NT2/D1 (cell line): ENCODE measurements around the gene CNTN3.

Source experiments
- DNase-seq: peaks from one replicate; pipeline ENCODE4 v3.0.0-alpha.2; 2011; ENCODE audit warnings: low read depth, low spot score
- H3K27me3 ChIP-seq: 2 replicates; pipeline ENCODE4 v1.6.0; 2011; ENCODE audit warnings: mild to moderate bottlenecking; ENCODE audit not compliant: insufficient read length, insufficient read depth
- H3K36me3 ChIP-seq: 2 replicates; pipeline ENCODE4 v1.6.1; 2011; ENCODE audit warnings: mild to moderate bottlenecking, low read length, mixed read lengths; ENCODE audit not compliant: insufficient read depth, insufficient read length
- H3K4me1 ChIP-seq: 2 replicates; pipeline ENCODE4 v1.5.1; 2011; ENCODE audit not compliant: insufficient read depth, insufficient read length
- H3K4me3 ChIP-seq: 2 replicates; pipeline ENCODE4 v1.5.1; 2011; ENCODE audit warnings: low read depth; ENCODE audit not compliant: insufficient read length
- H3K9ac ChIP-seq: 2 replicates; pipeline ENCODE4 v1.6.0; 2011; ENCODE audit warnings: low read depth; ENCODE audit not compliant: insufficient read length
- H3K9me3 ChIP-seq: 2 replicates; pipeline ENCODE4 v1.5.1; 2011; ENCODE audit warnings: mild to moderate bottlenecking, low read length; ENCODE audit not compliant: insufficient read depth
- SUZ12 ChIP-seq: IDR thresholded peaks from 2 replicates; pipeline ENCODE4 v1.6.1; 2011; ENCODE audit not compliant: insufficient read length, insufficient read depth; ENCODE audit errors: extremely low read depth
- YY1 ChIP-seq: IDR thresholded peaks from 2 replicates; pipeline ENCODE4 v1.6.1; 2011; ENCODE audit not compliant: insufficient read length, insufficient read depth
- ZNF274 ChIP-seq: IDR thresholded peaks from 2 replicates; pipeline ENCODE4 v1.6.1; 2011; ENCODE audit warnings: mild to moderate bottlenecking, low read depth, low read length

CNTN3 gene

GRCh38 chr3:74613060-74613459 is 1.4 kb downstream of the CNTN3 start:
- DNase-seq, result no peak
- Histone ChIP-seq H3K9ac (no peak overlapping the region), H3K27me3 (peaks cover 53% of the 10 kb centered on the region)

DNA sequence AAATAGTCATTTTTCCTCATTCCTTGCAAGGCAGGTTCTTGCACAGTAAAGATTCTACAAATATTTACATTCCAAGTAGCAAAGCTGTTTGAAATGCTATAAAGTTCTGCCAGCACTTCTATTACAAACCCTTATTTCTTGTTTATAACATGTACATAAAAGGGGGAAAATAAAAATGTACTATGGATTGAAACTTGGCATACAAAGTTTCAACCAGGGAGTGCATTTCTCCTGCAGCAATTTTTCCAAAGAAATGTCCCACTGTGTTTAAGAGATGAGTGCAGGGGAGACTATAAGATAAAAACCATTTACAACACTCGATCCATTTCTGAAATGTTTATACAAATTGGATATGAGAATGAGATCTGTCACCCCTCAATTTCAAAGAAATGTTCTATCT is 3.3 kb downstream of the CNTN3 start:
- Histone ChIP-seq H3K4me3 (no peak overlapping the region), H3K27me3 (peaks cover 47% of the 10 kb centered on the region), H3K9ac (no peak overlapping the region), H3K36me3 (no peaks in the 10 kb centered on the region), H3K9me3 (no peaks in the 10 kb centered on the region), H3K4me1 (no peaks in the 10 kb centered on the region)
- TF ChIP-seq ZNF274 (no peak), YY1 (no peak), SUZ12 (no peak)
- no peak for DNase-seq

More at GRCh38 chr3:74613060-74613459, 1.4 kb downstream of the CNTN3 start:
- no peaks in the 10 kb centered on the region for H3K36me3 ChIP-seq
- H3K4me3 ChIP-seq, result no peak overlapping the region
- H3K9me3 ChIP-seq, result no peaks in the 10 kb centered on the region
- no peaks in the 10 kb centered on the region for H3K4me1 ChIP-seq
- TF ChIP-seq ZNF274 (no peak), YY1 (no peak), SUZ12 (no peak)

DNA sequence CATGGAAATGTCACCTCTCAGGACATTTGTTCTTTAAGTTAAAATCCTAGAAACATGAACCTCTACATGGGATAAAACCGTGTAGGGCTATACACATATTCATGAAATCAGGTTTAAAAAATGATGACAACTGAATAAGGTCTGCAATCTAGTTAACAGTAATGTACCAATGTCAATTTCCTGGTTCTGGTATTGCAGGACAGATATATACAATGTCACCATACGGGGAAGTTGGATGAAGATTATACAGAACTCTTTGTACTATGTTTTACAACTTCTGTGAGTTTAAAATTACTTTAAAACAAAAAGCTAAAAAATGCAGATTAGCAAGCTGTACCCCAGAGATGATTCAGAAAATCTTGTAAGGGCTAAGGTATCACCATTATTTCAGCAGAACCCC is 6.7 kb downstream of the CNTN3 start:
- TF ChIP-seq YY1 (no peak), ZNF274 (no peak), SUZ12 (no peak)
- Histone ChIP-seq H3K4me1 (no peaks in the 10 kb centered on the region), H3K9me3 (no peaks in the 10 kb centered on the region), H3K27me3 (peaks cover 15% of the 10 kb centered on the region), H3K9ac (no peak overlapping the region), H3K4me3 (no peak overlapping the region), H3K36me3 (no peaks in the 10 kb centered on the region)
- no peak for DNase-seq

DNA sequence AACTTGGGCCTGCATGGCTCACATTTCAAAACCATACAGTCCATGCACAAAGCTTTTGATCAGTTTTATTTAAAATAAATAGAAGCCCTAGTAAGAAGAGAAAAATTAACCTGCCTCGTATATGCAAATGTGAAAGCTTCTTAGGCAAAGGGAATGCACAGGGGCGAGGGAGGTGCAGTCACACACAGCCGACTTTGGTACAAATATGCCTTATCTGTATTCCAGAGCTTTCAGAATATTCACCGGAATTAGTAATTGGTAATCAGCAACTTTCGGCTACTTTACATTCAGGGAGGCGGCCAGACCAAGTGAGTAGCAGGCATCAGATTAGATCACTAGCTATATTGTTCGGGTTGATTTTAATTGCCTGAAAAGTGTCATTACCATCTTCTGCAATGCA is 7.5 kb downstream of the CNTN3 start:
- DNase-seq, result no peak
- Histone ChIP-seq H3K27me3 (peaks cover 7% of the 10 kb centered on the region), H3K4me3 (no peak overlapping the region), H3K4me1 (no peaks in the 10 kb centered on the region), H3K36me3 (no peaks in the 10 kb centered on the region), H3K9me3 (no peaks in the 10 kb centered on the region), H3K9ac (no peak overlapping the region)
- no peak for TF ChIP-seq YY1
- TF ChIP-seq ZNF274, result no peak
- TF ChIP-seq SUZ12, result no peak

GRCh38 chr3:74605437-74605836 is 9.0 kb downstream of the CNTN3 start:
- no peak for DNase-seq
- Histone ChIP-seq H3K9ac (no peak overlapping the region), H3K36me3 (no peaks in the 10 kb centered on the region), H3K27me3 (no peaks in the 10 kb centered on the region), H3K4me3 (no peak overlapping the region), H3K9me3 (no peaks in the 10 kb centered on the region), H3K4me1 (no peaks in the 10 kb centered on the region)
- TF ChIP-seq ZNF274 (no peak), YY1 (no peak), SUZ12 (no peak)

GRCh38 chr3:74603292-74603691 is 11.2 kb downstream of the CNTN3 start:
- no peaks in the 10 kb centered on the region for H3K27me3 ChIP-seq
- TF ChIP-seq SUZ12 (no peak), YY1 (no peak), ZNF274 (no peak)
- DNase-seq, result no peak
- no peaks in the 10 kb centered on the region for H3K9me3 ChIP-seq
- no peak overlapping the region for H3K4me3 ChIP-seq
- no peaks in the 10 kb centered on the region for H3K4me1 ChIP-seq
- H3K36me3 ChIP-seq, result no peaks in the 10 kb centered on the region
- no peak overlapping the region for H3K9ac ChIP-seq

GRCh38 chr3:74602471-74602870 is 12.0 kb downstream of the CNTN3 start:
- no peaks in the 10 kb centered on the region for H3K36me3 ChIP-seq
- H3K4me3 ChIP-seq, result no peak overlapping the region
- no peaks in the 10 kb centered on the region for H3K4me1 ChIP-seq
- TF ChIP-seq ZNF274 (no peak), YY1 (no peak), SUZ12 (no peak)
- H3K9ac ChIP-seq, result no peak overlapping the region
- no peaks in the 10 kb centered on the region for H3K27me3 ChIP-seq
- H3K9me3 ChIP-seq, result no peaks in the 10 kb centered on the region
- no peak for DNase-seq

DNA sequence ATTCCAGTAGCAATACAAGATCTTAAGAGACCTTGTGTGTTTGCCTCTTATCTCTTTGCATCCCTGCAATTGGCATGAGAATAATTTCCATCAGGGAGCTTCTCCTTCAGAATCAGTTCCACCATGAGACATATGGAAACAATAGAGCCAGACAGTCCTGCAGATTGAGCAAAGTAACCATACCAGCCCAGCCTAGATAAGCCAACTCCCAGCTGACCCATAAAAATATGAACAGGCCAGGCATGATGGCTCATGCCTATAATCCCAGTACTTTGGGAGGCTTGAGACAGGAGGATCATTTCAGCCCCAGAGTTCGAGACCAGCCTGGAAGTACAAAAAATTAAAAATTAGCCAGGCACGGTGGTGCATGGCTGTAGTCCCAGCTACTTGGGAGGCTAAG is 12.7 kb downstream of the CNTN3 start:
- H3K36me3 ChIP-seq, result no peaks in the 10 kb centered on the region
- no peaks in the 10 kb centered on the region for H3K4me1 ChIP-seq
- no peak for TF ChIP-seq SUZ12
- no peak for TF ChIP-seq ZNF274
- TF ChIP-seq YY1, result no peak
- H3K9ac ChIP-seq, result no peak overlapping the region
- no peaks in the 10 kb centered on the region for H3K9me3 ChIP-seq
- no peaks in the 10 kb centered on the region for H3K27me3 ChIP-seq
- H3K4me3 ChIP-seq, result no peak overlapping the region
- no peak for DNase-seq
